ENCODE data around the gene RIPK3.

- no peak for TF ChIP-seq CTCF (IDR thresholded peaks at IDR 0.05)
- TF ChIP-seq POLR2A (IDR thresholded peaks at IDR 0.05) = no peak
Observed at GRCh38 chr14:24331731-24332267, 8.0 kb downstream of the RIPK3 start.

Data from Peyer's patch (tissue), 4 donors.